ENCODE measurements around the gene MRPL49. TPM values are rescaled to one million over a fixed set of nuclear protein-coding genes. Genes with fewer than 3 reads are reported as not detected.

MRPL49 gene
- total RNA-seq, 1 experiment from 2014 or later: 91.0 TPM

- CTCF ChIA-PET: no interaction called here
Observed at GRCh38 chr11:65086809-65087208, 35.3 kb upstream of the MRPL49 start.

GRCh38 chr11:65087216-65087615, 34.9 kb upstream of the MRPL49 start:
- Histone ChIP-seq H3K4me1 (ENCODE audit: insufficient read depth, low read length, poor library complexity, severe bottlenecking) (peaks cover 9% of the 10 kb centered on the region), H3K27me3 (replicated peaks; ENCODE audit: insufficient read depth, low read depth, low read length, poor library complexity) (no peaks in the 10 kb centered on the region), H3K4me3 (ENCODE audit: low read depth, low read length, poor library complexity, severe bottlenecking) (no peak overlapping the region), H3K9me3 (ENCODE audit: low read depth, low read length, poor library complexity, severe bottlenecking) (no peaks in the 10 kb centered on the region), H3K27ac (ENCODE audit: low read depth, low read length, poor library complexity, severe bottlenecking) (no peak overlapping the region), H3K36me3 (ENCODE audit: insufficient read depth, low read length, poor library complexity, severe bottlenecking) (peaks cover 14% of the 10 kb centered on the region)
- no TSS peak for BruUV-seq (replicated peaks)
- no peak for DNase-seq (ENCODE audit: low spot score)
- TF ChIP-seq CTCF (conservative IDR thresholded peaks at IDR 0.05; ENCODE audit: low read depth, low read length): no peak
- no peak for TF ChIP-seq EZH2 (IDR thresholded peaks at IDR 0.05; ENCODE audit: borderline replicate concordance, low read depth, low read length, poor library complexity, severe bottlenecking)
- intact Hi-C loops (cut with micrococcal nuclease; ENCODE audit: unreplicated experiment): no loop called here
- ChIA-PET POLR2A (ENCODE audit: low non-redundant PET) (no interaction called here), CTCF (no interaction called here)

More at GRCh38 chr11:65086809-65087208, 35.3 kb upstream of the MRPL49 start:
- DNase-seq (ENCODE audit: low spot score): no peak
- intact Hi-C loops (cut with micrococcal nuclease; ENCODE audit: unreplicated experiment): no loop called here
- Histone ChIP-seq H3K36me3 (ENCODE audit: insufficient read depth, low read length, poor library complexity, severe bottlenecking) (peaks cover 18% of the 10 kb centered on the region), H3K9me3 (ENCODE audit: low read depth, low read length, poor library complexity, severe bottlenecking) (no peaks in the 10 kb centered on the region), H3K4me1 (ENCODE audit: insufficient read depth, low read length, poor library complexity, severe bottlenecking) (peaks cover 12% of the 10 kb centered on the region), H3K27ac (ENCODE audit: low read depth, low read length, poor library complexity, severe bottlenecking) (no peak overlapping the region), H3K4me3 (ENCODE audit: low read depth, low read length, poor library complexity, severe bottlenecking) (no peak overlapping the region), H3K27me3 (replicated peaks; ENCODE audit: insufficient read depth, low read depth, low read length, poor library complexity) (no peaks in the 10 kb centered on the region)
- TF ChIP-seq CTCF (conservative IDR thresholded peaks at IDR 0.05; ENCODE audit: low read depth, low read length): no peak
- no peak for TF ChIP-seq EZH2 (IDR thresholded peaks at IDR 0.05; ENCODE audit: borderline replicate concordance, low read depth, low read length, poor library complexity, severe bottlenecking)
- BruUV-seq (replicated peaks): no TSS peak
- POLR2A ChIA-PET (ENCODE audit: low non-redundant PET): no interaction called here

DNA sequence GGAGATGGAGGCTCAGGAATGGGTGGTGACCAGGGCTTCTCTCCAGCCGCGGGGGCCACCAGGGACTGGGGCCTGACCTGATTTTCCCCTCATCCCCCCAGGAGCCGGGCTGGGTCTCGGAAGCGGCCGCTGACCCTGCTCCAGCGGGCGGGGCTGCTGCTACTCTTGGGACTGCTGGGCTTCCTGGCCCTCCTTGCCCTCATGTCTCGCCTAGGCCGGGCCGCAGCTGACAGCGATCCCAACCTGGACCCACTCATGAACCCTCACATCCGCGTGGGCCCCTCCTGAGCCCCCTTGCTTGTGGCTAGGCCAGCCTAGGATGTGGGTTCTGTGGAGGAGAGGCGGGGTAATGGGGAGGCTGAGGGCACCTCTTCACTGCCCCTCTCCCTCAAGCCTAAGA, 34.3 kb upstream of the MRPL49 start:
- ChIA-PET CTCF (no interaction called here), POLR2A (ENCODE audit: low non-redundant PET) (no interaction called here)
- TF ChIP-seq EZH2 (IDR thresholded peaks at IDR 0.05; ENCODE audit: borderline replicate concordance, low read depth, low read length, poor library complexity, severe bottlenecking) (no peak), CTCF (conservative IDR thresholded peaks at IDR 0.05; ENCODE audit: low read depth, low read length) (no peak)
- H3K4me3 ChIP-seq (ENCODE audit: low read depth, low read length, poor library complexity, severe bottlenecking): no peak overlapping the region
- DNase-seq (ENCODE audit: low spot score): no peak
- H3K27me3 ChIP-seq (replicated peaks; ENCODE audit: insufficient read depth, low read depth, low read length, poor library complexity): no peaks in the 10 kb centered on the region
- peaks cover 11% of the 10 kb centered on the region for H3K36me3 ChIP-seq (ENCODE audit: insufficient read depth, low read length, poor library complexity, severe bottlenecking)
- no peak overlapping the region for H3K27ac ChIP-seq (ENCODE audit: low read depth, low read length, poor library complexity, severe bottlenecking)
- intact Hi-C loops (cut with micrococcal nuclease; ENCODE audit: unreplicated experiment): no loop called here
- no TSS peak for BruUV-seq (replicated peaks)
- H3K4me1 ChIP-seq (ENCODE audit: insufficient read depth, low read length, poor library complexity, severe bottlenecking): peaks cover 3% of the 10 kb centered on the region
- H3K9me3 ChIP-seq (ENCODE audit: low read depth, low read length, poor library complexity, severe bottlenecking): no peaks in the 10 kb centered on the region

All from A673 (cell line).